NK-92 (cell line): ENCODE measurements around the gene FBXO36.

ENCODE experiments used
- DNase-seq: peaks from one replicate; lab custom pipeline; 2025; ENCODE audit not compliant: unreplicated experiment; lab: John Stamatoyannopoulos, UW

Gene FBXO36

DNA sequence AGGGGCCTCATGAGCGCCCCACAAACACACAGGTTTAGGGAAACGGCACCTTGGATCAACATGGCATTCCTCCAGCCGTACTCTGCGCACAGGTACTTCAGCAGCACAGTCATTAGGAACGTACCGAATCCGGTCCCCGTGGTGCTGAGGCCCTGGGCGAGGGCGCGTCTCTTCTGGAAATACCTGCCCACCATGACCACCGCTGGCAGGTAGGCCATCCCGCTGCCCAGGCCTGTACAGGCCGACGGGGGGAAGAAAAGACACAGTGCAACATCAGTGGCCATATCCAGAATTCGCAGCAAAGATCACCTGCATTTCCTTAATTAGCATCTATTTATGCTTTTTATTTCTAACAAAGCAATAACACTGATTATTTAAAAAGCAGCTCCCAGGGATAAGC lies 124.2 kb downstream of the FBXO36 start:
- DNase-seq: no peak

DNA sequence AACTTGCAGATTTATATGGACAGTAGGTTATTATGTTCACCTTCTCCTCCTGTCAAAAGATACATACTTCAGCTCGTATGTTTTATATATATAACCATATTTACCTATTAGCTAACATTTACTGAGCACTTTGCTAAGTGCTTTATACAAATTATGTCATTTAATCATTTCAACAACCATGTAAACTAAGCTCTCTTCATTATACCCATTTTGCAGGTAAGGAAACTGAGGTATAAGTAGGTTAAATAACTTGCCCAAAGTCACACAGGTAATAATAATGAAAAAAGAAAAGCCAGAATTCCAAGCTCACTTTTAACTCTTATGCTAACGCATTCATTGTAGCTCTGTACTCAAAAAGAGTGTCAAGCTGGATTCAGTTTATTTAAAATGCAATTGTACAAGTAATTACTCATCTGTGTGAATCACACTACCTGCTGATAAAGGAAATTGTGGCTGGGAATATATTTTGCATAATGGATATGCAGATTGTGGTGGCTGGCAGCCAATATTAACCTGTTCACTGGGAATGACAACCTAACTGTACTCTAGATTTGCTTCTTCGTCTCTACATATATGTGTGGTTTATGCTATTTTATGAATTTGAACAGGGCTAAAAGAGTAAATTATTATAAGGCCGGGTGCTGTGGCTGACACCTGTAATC lies 125.8 kb downstream of the FBXO36 start:
- DNase-seq: no peak

DNA sequence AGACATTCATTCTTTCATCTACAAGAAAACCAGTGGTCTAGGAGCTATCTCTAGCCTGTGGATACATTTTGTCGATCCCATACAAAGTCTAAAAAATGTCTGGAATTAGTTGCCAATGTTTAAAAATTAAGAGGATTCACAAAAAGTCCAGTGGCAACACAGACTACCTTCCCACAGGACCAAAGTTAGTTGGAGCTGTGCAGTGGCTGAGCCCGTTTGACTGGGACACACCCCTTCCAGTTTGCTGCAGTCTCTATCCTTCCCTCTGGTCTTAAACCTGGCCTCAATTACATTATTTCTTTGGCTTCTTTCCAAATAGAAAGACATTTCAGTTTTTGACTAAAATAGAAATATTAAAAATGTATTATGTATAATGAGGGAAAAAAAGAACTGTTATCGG lies 127.8 kb downstream of the FBXO36 start:
- no peak for DNase-seq

DNA sequence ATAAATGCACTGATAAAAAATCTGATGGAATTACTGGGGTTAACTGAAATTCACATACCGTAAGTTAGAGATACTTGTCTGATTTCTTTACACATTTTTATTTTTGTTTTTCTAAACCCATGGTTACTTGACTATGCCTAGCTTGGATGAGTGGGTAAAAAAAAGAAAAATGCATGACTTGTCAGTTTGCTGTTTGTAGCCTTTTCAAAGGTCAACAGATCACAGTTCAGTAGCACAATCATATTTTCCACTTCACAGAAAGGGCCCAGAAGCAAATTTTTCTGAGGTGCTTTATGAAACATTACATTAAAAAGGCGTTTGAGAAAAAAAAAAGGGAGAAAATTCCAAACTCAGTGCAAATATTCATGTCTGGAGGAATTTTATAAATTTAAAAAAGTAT lies 130.0 kb downstream of the FBXO36 start:
- DNase-seq: no peak

DNA sequence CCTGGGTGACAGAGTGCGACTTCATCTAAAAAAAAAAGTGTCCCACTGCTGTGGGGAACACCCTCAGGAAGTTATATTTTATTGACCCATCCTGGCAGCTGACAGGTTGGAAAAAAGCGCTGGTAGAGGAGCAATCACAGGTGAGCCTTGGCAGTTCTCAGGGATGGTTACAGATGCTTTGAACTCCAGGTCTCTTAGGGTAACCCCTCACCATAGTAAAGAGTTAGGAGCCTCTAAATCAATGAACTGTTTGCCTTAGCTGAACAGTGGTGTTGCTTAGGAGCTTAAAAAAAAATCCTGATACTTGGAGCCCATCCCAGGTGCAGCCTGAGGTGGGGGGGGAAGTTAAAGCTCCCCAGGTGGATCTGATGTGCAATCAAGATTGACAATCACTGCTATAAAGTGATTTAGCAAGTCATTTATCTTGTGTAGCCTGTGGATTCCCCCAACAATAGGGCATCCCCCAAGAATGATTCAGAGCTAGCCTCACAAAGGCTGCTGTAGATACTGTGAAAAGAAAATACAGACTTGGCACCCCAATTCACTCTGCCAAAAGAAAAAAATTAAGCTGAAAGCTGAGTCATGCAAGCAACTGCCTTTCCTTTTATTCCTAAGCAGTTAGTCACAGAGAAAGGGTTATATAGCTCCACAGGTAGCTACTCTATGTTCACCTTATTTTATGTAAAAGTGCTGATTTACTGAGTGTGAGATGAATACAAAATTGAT lies 131.6 kb downstream of the FBXO36 start:
- no peak for DNase-seq

DNA sequence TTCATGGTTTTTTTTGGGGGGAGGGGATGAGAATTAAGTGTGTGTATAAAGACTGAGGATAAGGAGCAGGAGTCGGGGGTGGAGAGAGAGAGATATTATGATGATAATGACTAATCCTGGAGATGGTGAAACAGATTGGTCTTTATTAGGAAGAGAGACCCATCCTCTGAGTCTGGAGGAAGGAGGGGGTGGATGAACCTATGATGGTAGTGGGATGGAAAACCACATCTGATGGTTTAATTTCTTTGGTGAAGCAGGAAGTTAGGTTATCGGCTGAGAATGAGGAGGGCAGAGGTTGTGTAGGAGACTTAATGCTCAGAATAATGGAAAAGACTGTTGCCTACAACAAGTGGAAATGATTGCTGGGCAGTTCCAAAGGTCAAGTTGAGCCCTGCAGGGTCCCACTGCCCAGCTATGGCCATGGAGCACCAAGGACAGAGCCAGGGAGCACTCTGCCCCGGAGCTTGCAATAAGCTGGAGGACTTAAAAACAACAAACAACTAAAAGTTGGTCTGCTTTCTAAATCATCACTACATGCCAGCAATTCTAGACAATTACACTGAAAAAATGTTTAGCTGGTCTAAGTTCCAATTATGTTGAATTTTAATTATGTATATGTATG lies 138.5 kb downstream of the FBXO36 start:
- DNase-seq: no peak
